Osteocyte (in vitro differentiated cells): ENCODE measurements around the gene AKAP13. TPM values are rescaled to one million over a fixed set of nuclear protein-coding genes. Genes with fewer than 3 reads are reported as not detected.

ENCODE experiments used
- DNase-seq: peaks from one replicate; pipeline ENCODE4 v3.0.0; 2021; ENCODE audit warnings: mixed read lengths; ENCODE audit not compliant: unreplicated experiment; ENCODE audit errors: extremely low spot score
- H3K27ac Mint-ChIP-seq: one replicate; pipeline ENCODE4 v1.8.0; 2021; ENCODE audit warnings: mild to moderate bottlenecking, mixed read lengths; ENCODE audit not compliant: unreplicated experiment
- H3K27me3 Mint-ChIP-seq: one replicate; pipeline ENCODE4 v1.8.0; 2021; ENCODE audit warnings: mixed read lengths; ENCODE audit not compliant: unreplicated experiment
- H3K36me3 Mint-ChIP-seq: one replicate; pipeline ENCODE4 v1.8.0; 2021; ENCODE audit warnings: mixed read lengths; ENCODE audit not compliant: unreplicated experiment
- H3K4me1 Mint-ChIP-seq: one replicate; pipeline ENCODE4 v1.8.0; 2021; ENCODE audit warnings: mixed read lengths; ENCODE audit not compliant: unreplicated experiment
- H3K4me3 Mint-ChIP-seq: one replicate; pipeline ENCODE4 v1.8.0; 2021; ENCODE audit warnings: mild to moderate bottlenecking, moderate library complexity, mixed read lengths; ENCODE audit not compliant: unreplicated experiment
- H3K9me3 Mint-ChIP-seq: one replicate; pipeline ENCODE4 v1.8.0; 2021; ENCODE audit warnings: mixed read lengths; ENCODE audit not compliant: unreplicated experiment
- total RNA-seq: library from RNA; stranded (reverse); gene quantifications from 2 replicates; pipeline ENCODE4 v1.2.1, GENCODE V29; 2021
- TF ChIP-seq, protein P1 (sequence below): fragments of 200-600 bp; sonication (generic); IDR thresholded peaks from 2 replicates; pipeline ENCODE4 v1.5.0; 2021; ENCODE audit warnings: antibody characterized with exemption, mild to moderate bottlenecking, moderate library complexity

The AKAP13 gene
- total RNA-seq, 1 donor from 2014 or later: 146 TPM

DNA sequence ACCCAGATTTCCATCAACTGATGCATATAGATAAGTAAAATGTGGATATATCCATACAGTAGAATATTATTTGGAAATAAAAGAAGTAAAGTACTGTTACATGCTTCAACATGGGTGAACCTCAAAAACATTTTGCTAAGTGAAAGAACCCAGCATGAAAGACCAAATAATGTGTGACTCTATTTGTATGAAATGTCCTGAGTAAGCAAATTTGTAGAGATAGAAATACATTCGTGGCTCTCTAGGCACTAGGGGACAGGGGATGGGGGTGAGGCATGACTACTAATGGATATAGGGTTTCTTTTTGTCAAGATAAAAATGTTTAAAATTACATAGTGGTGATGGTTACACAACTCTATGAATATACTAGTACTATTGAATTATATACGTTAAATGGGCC, 250.6 kb downstream of the AKAP13 start:
- Mint-ChIP-seq H3K36me3 (peaks cover 21% of the 10 kb centered on the region), H3K27ac (no peak overlapping the region), H3K4me3 (no peak overlapping the region), H3K4me1 (peaks cover 16% of the 10 kb centered on the region), H3K9me3 (no peaks in the 10 kb centered on the region), H3K27me3 (no peaks in the 10 kb centered on the region)
- TF ChIP-seq, protein P1, sequence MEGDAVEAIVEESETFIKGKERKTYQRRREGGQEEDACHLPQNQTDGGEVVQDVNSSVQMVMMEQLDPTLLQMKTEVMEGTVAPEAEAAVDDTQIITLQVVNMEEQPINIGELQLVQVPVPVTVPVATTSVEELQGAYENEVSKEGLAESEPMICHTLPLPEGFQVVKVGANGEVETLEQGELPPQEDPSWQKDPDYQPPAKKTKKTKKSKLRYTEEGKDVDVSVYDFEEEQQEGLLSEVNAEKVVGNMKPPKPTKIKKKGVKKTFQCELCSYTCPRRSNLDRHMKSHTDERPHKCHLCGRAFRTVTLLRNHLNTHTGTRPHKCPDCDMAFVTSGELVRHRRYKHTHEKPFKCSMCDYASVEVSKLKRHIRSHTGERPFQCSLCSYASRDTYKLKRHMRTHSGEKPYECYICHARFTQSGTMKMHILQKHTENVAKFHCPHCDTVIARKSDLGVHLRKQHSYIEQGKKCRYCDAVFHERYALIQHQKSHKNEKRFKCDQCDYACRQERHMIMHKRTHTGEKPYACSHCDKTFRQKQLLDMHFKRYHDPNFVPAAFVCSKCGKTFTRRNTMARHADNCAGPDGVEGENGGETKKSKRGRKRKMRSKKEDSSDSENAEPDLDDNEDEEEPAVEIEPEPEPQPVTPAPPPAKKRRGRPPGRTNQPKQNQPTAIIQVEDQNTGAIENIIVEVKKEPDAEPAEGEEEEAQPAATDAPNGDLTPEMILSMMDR: no peak
- DNase-seq: no peak

DNA sequence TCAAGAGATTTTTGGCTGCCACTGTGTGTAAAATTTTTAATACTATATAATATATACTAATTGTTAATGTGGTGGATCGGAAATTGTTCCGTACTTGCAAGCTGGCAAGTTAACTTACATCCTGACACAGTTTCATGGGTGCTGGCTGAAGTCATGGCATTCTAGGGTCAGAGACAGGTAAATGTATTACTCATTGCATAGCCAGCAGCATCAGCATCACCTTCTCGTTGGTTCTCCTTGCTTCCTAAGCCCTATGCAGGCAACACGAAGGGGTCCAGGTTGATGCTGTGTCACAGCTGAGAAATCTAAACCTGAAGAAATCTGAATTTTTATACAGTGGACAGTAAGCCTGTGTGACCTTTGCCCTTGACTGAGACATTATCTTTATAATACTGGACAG, 251.6 kb downstream of the AKAP13 start:
- no peak overlapping the region for H3K4me3 Mint-ChIP-seq
- no peak overlapping the region for H3K27ac Mint-ChIP-seq
- TF ChIP-seq, protein P1: no peak
- H3K27me3 Mint-ChIP-seq: no peaks in the 10 kb centered on the region
- peaks cover 15% of the 10 kb centered on the region for H3K4me1 Mint-ChIP-seq
- H3K9me3 Mint-ChIP-seq: no peaks in the 10 kb centered on the region
- H3K36me3 Mint-ChIP-seq: peaks cover 20% of the 10 kb centered on the region
- no peak for DNase-seq

- TF ChIP-seq, protein P1: no peak
- Mint-ChIP-seq H3K27me3 (no peaks in the 10 kb centered on the region), H3K36me3 (peaks cover 24% of the 10 kb centered on the region), H3K9me3 (no peaks in the 10 kb centered on the region), H3K4me1 (peaks cover 17% of the 10 kb centered on the region), H3K27ac (no peak overlapping the region), H3K4me3 (no peak overlapping the region)
- no peak for DNase-seq
Observed at GRCh38 chr15:85633859-85634258, 253.5 kb downstream of the AKAP13 start.

- TF ChIP-seq, protein P1: no peak
- no peaks in the 10 kb centered on the region for H3K27me3 Mint-ChIP-seq
- peak overlapping the region; percentile 35 for H3K27ac Mint-ChIP-seq
- H3K36me3 Mint-ChIP-seq: peaks cover 35% of the 10 kb centered on the region
- no peaks in the 10 kb centered on the region for H3K9me3 Mint-ChIP-seq
- no peak for DNase-seq
- H3K4me1 Mint-ChIP-seq: peaks cover 18% of the 10 kb centered on the region
- H3K4me3 Mint-ChIP-seq: no peak overlapping the region
Observed at GRCh38 chr15:85636351-85636750, 255.9 kb downstream of the AKAP13 start.

- H3K4me1 Mint-ChIP-seq: peaks cover 31% of the 10 kb centered on the region
- H3K9me3 Mint-ChIP-seq: no peaks in the 10 kb centered on the region
- no peaks in the 10 kb centered on the region for H3K27me3 Mint-ChIP-seq
- H3K27ac Mint-ChIP-seq: peak overlapping the region; percentile 74
- no peak for DNase-seq
- no peak overlapping the region for H3K4me3 Mint-ChIP-seq
- TF ChIP-seq, protein P1: no peak
- H3K36me3 Mint-ChIP-seq: peaks cover 41% of the 10 kb centered on the region
Observed at GRCh38 chr15:85639752-85640381, 259.5 kb downstream of the AKAP13 start.
